Uterine smooth muscle cell (primary cell): Measurements from ENCODE around the gene GSK3B. TPM values are rescaled to one million over a fixed set of nuclear protein-coding genes. Genes with fewer than 3 reads are reported as not detected.

Experiments used
- total RNA-seq: library from RNA; depleted of rRNA; stranded (reverse); fragments of >200 nt; gene quantifications from 2 replicates; pipeline ENCODE4 v1.2.3, GENCODE V29; 2014

GSK3B gene
- 42.2 and 48.9 TPM in 2 replicates for total RNA-seq

GRCh38 chr3:120093911-120094775 lies at the start of gene GSK3B:
TSS of gene GSK3B (minus strand) at chr3:120094447. CDS start at chr3:120093434, 1,013 bp downstream.

GRCh38 chr3:119781330-119782198 lies 312.7 kb downstream of the GSK3B start, which contains the start of gene NR1I2:
TSS of gene NR1I2 (plus strand) at chr3:119782101.

Other genes starting within 250 kb of the GSK3B start
- gene GPR156, start 190.8 kb upstream of the GSK3B start, total RNA-seq = 0.37 and 0.55 TPM in 2 replicates